Stimulated activated CD8-positive, alpha-beta memory T cell treated with anti-CD3 and anti-CD28 coated beads, Interleukin-7, amount 100 ng/mL, for 1 hour (primary cell): ENCODE measurements around the gene RPLP1.

Experiments used
- DNase-seq, 2 donors: peaks; one replicate each; pipeline ENCODE4 v3.0.0-alpha.2; 2020; ENCODE audit warnings: low read depth in 2 of 2

The RPLP1 gene

DNA sequence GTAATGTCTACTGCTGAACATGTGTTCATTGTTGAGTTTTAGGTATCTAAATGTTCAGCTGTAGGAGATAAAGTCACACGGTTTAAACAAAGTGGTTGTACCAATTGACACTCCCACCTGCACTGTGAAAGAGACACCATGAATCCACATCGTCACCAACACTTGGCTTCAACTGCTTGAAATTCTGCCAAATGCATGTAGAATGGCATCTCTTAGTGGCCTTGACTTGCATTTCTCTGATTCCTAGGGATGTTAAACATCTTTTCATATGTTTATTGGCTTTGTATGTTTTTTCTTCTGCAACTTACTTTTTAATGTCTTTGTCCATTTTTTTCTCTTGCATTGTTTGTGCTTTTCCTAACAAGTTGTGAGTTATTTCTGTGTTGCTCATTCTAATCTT is 43.4 kb downstream of the RPLP1 start:
- DNase-seq, result no peak

DNA sequence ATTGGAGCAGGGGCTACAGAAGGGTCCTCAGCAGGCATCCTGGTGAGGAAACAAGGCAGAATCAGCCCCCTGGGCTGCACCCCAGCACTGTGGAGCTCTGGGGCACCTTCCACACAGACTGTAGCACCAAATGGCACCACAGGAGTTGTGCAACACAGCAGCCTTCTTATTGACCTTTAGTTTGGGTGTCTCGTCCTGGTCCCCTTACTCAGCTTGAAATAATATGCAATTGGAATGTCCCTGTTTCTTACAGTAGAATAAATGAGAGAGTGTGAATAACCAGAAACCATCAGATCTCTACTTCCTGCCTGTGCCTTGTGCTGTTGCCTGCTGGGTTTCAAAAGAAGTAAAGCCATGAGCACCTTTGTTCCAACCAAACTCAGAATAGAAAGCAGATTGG is 44.5 kb downstream of the RPLP1 start:
- no peak for DNase-seq

DNA sequence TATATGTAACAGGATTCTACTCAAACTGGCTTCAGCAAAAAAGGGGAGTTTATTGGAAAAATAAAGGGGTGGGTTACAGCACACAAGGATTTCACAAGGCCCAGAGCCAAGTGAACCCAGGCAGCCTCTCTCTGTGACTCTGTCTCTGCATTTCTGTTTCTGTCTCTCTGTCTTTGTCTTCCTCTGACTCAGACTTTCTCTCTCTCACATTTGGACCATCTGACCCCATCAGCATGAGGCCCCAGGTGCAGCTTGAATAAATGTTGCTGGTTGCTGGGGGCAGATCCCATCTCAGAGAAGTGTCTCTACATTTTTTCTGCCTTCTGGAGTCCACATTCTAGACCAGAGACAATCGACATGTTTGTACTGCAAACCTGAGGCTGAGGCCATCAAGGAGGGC is 45.0 kb downstream of the RPLP1 start:
- DNase-seq, result no peak

DNA sequence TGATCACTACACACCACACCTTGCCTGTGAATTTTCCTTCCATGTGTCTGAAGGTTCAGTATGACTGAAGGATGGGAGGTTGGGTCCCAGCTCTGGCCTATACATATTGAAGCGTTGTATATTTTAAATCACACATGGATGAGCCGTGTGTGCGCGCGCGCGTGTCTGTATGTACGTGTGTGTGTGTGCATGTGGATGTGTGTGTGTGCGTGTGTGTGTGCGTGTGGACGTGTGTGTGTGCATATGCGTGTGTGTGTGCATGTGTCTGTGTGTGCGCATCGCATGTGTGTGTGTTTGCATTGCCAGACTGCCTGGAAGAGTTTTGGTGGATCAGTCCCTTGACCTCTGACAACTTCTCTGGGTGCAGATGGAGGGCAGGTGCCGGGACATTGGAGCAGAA is 45.7 kb downstream of the RPLP1 start:
- DNase-seq, result no peak

DNA sequence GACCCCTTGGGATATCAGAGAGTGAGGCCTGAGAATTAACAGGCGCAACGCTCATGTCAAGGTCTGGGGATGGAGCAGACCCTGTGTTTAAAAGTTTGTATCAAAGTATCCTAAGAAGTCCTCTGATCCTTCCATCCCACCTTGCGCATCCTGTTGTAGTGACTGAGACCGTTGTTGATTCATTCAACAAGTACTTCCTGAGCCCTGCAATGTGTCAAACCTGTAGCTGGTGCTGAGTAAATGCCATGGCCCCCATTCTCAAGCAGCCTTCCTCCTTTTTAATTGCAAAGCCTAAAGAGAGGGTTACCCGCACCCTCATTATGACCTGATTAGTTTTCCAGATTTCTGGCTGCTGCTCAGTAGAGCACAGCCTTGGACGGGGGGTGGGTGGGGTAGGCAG is 46.4 kb downstream of the RPLP1 start:
- DNase-seq, result no peak

DNA sequence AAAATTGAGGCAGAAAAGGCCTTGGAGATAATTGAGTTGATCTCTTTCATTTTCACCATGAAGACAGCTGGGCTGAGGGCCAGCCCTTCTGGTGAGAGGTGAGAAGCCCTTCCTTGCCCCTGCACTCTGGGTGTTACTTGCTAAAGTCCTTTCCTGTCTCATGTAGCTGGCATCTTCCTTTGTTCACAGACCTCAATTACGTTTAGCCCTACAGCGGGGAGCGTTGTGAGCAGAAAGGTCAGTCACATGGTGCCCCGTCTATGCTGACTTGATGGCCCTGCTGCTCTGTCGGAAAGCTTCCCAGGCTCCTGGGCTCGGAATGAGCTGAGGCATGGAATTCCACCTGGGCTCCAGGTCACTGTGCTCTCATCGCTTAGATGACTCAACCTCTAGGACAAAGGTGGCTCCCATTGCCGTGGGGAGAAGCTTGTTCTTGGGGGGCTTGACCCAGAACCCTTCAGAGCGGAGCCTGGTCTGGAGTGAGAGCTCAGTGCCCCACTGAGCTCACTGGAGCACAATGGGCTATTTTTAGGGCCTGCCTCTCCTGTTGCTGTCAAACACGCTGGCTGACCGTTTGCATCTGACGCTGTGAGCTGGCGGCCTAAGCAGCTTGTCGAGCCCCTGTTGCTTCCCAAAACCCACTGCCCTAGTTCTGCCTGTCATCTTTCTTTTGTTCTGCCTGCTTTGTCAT is 47.0 kb downstream of the RPLP1 start:
- no peak for DNase-seq

DNA sequence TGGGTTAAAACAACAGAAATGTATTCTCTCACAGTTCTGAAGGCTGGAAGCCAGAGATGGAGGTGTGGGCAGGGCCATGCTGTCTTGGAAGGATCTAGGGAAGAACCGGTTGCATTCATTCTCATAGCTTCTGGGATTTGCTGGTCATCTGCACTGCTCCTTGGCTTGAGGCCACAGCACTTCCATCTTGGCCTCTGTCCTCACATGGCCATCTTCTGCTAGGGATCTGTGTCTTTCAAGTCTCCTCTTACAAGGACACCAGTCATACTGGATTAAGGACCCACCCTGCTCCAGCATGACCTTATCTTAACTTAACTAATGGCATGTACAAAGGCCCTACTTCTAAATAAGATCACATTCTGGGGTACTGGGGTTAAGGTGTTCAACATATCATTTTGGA is 47.7 kb downstream of the RPLP1 start:
- no peak for DNase-seq

DNA sequence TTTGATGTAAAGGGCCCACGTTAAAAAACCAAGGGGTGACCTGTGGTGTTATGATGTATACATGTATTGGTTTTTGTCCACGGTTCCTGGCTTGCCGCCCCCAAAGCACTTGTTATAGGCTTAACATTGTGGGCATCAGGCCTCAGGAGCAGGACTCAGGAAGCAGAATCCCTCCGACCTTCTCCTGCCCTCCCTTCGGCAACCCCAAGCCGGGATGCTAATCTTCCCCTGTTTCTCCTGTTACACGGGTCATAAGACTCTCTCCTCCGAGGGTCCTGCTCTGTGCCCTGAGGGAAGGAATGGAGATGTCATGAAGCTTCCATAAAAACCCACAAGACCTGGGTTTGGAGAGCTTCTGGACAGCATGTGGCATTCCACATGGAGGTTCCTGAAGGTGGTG is 48.8 kb downstream of the RPLP1 start:
- DNase-seq, result no peak

DNA sequence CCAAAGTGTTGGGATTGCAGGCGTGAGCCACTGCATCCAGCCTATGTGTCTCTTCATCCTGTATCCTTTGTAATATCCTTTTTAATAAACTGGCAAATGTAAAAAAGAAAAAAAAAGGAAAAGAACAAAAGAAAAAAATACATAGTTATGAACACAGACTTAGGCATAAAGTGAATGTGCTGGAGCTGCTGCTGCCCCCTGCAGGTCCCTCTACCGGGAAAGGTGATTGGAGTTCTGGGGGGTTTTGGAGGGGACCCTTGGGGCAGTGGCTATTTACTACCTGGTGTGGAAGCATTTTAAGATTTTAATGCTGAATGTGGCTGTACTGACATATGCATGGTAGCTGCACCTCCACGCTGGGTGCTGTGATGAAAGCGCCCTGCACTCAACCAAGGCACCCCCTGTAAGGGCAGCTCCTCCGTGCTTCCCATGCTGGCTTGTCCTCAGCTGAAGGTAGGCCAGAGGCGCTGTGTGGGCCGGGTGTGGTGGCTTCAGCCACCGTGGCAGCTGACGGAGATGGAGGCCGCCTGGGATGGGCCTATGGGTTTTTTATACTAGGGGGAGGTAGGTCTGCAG is 49.9 kb downstream of the RPLP1 start:
- DNase-seq, result no peak

DNA sequence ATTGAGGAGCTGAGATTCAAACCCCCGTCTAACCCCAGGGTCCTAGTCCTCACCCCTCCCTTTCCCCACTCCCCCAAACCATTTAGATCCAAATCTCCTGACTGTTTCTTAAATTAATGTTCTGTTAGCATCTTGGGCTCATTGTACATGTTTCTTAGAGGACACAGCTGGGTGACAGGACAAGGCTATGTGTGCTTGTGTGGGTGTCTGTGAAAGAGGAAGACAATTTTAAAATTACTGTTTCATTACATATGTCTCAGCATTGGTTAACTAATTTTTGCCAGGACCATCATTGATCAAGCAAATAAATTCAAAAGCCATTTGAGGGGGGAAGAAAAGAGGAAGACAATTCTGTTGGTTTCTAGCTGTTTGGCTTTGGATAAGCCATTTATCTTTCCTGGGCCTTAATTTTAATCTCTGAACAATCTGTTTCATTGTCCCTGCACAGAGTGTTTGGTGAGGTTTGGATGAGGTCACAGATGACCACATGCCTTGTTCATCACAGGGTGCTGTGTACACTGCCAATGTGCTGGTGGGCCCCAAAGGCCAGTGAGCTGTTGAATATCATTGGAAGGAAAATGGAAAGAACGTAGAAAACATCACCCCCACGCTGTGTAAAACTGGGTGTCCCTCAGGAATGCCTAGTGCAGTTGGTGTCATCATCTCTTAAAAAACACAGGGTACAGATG is 51.9 kb downstream of the RPLP1 start:
- DNase-seq, result no peak
